GM18858 (cell line): ENCODE data around the gene CYP46A1.

Experiments
- ATAC-seq: cut with Tn5 transposase; IDR thresholded peaks from one replicate; pipeline ENCODE4 v1.9.1; 2021; ENCODE audit not compliant: unreplicated experiment

Gene CYP46A1

GRCh38 chr14:99672506-99673304, 11.4 kb upstream of the CYP46A1 start:
- ATAC-seq: peak; percentile 77

- no peak for ATAC-seq
Measured at GRCh38 chr14:99673305-99674063, 10.6 kb upstream of the CYP46A1 start.

GRCh38 chr14:99674064-99674650, 9.9 kb upstream of the CYP46A1 start:
- no peak for ATAC-seq

- ATAC-seq: no peak
Measured at GRCh38 chr14:99674776-99675381, 9.2 kb upstream of the CYP46A1 start.

GRCh38 chr14:99675382-99675835, 8.7 kb upstream of the CYP46A1 start:
- ATAC-seq: no peak

- ATAC-seq: no peak
Measured at GRCh38 chr14:99675951-99676350, 8.1 kb upstream of the CYP46A1 start.

- no peak for ATAC-seq
Measured at GRCh38 chr14:99676657-99677056, 7.4 kb upstream of the CYP46A1 start.

- no peak for ATAC-seq
Measured at GRCh38 chr14:99677231-99678140, 6.6 kb upstream of the CYP46A1 start.

- ATAC-seq: no peak
Measured at GRCh38 chr14:99678198-99678597, 5.9 kb upstream of the CYP46A1 start.

- no peak for ATAC-seq
Measured at GRCh38 chr14:99679111-99679510, 5.0 kb upstream of the CYP46A1 start.

GRCh38 chr14:99679543-99679942, 4.6 kb upstream of the CYP46A1 start:
- no peak for ATAC-seq

- no peak for ATAC-seq
Measured at GRCh38 chr14:99679996-99680395, 4.1 kb upstream of the CYP46A1 start.

GRCh38 chr14:99681101-99681831, 2.8 kb upstream of the CYP46A1 start:
- no peak for ATAC-seq

- no peak for ATAC-seq
Measured at GRCh38 chr14:99681832-99682148, 2.3 kb upstream of the CYP46A1 start.

- peak; percentile 31 for ATAC-seq
Measured at GRCh38 chr14:99682809-99683618, 1.1 kb upstream of the CYP46A1 start.

GRCh38 chr14:99684410-99684934, 374 bp downstream of the CYP46A1 start:
- peak; percentile 35 for ATAC-seq

- no peak for ATAC-seq
Measured at GRCh38 chr14:99685151-99685591, 1.1 kb downstream of the CYP46A1 start.

GRCh38 chr14:99685596-99685995, 1.5 kb downstream of the CYP46A1 start:
- ATAC-seq: no peak
